Stomach (tissue), 9 donors: ENCODE data around the gene LSAMP. TPM values are rescaled to one million over a fixed set of nuclear protein-coding genes. Genes with fewer than 3 reads are reported as not detected.

Source experiments
- DNase-seq, 2 donors: peaks; one replicate each; pipeline versions ENCODE4 v3.0.0 to v3.0.0-alpha.2; 2013 to 2019
- H3K27ac ChIP-seq, 5 donors: fragments of 200-600 bp in 4 of 5; sonication (generic) in 4 of 5; one replicate each; pipeline ENCODE4 v1.5.1; 2013 to 2019; ENCODE audit warnings: mild to moderate bottlenecking in 1 of 5, moderate library complexity in 1 of 5
- H3K27me3 ChIP-seq, 3 donors: fragments of 200-600 bp; sonication (generic); one replicate each; pipeline ENCODE4 v1.5.1; 2017 to 2019; ENCODE audit warnings: mixed run types in 1 of 3
- H3K36me3 ChIP-seq, 4 donors: fragments of 200-600 bp; sonication (generic); 1 replicate in 3 of 4; 2 replicates in 1 of 4; pipeline ENCODE4 v1.5.1; 2016 to 2019
- H3K4me1 ChIP-seq, 4 donors: fragments of 200-600 bp; sonication (generic); one replicate each; pipeline ENCODE4 v1.5.1; 2016 to 2019
- H3K4me3 ChIP-seq, 4 donors: fragments of 200-600 bp; sonication (generic) in 3 of 4; one replicate each; pipeline ENCODE4 v1.5.1; 2016 to 2019; ENCODE audit warnings: mild to moderate bottlenecking in 1 of 4
- H3K9me3 ChIP-seq, 4 donors: fragments of 200-600 bp; sonication (generic); one replicate each; pipeline ENCODE4 v1.5.1; 2016 to 2019
- EP300 ChIP-seq: sonication (generic); formaldehyde crosslinking; IDR thresholded peaks from one replicate; pipeline ENCODE4 v1.6.1; 2017; ENCODE audit warnings: antibody characterized with exemption
- POLR2A ChIP-seq, 4 donors: fragments of 450-650 bp; IDR thresholded peaks; one replicate each; pipeline ENCODE4 v1.6.1; 2016; ENCODE audit warnings: antibody characterized with exemption in 4 of 4, control low read depth in 2 of 4, mild to moderate bottlenecking in 1 of 4, moderate library complexity in 1 of 4
- POLR2AphosphoS5 ChIP-seq, 3 donors: sonication (generic); formaldehyde crosslinking; IDR thresholded peaks; one replicate each; pipeline ENCODE4 v1.6.1; 2016; ENCODE audit warnings: antibody characterized with exemption in 3 of 3
- WGBS, 5 donors: extraction: QIAGEN DNeasy Blood & Tissue Kit in 3 of 5; methylation state at CpG; one replicate each; pipeline versions ENCODE4 v1.1.5 to v1.1.7; 2013 to 2018; 5-methylcytosine and 5-hydroxymethylcytosine counted together
- intact Hi-C: fragments of 100-400 bp; cut with DNase I; formaldehyde crosslinking; loops from one replicate; pipeline ENCODE4 v1.15.1; 2023; ENCODE audit warnings: low total_unique reads
- polyA plus RNA-seq, 3 donors: library from polyadenylated mRNA; stranded (reverse); fragments of 200-250 nt; gene quantifications; one replicate each; pipeline ENCODE4 v1.2.3, GENCODE V29; 2013
- total RNA-seq, 5 donors: library from RNA; depleted of rRNA; stranded (reverse); fragments of >200 nt; gene quantifications; one replicate each; pipeline versions ENCODE4 v1.1.0 to v1.2.3, GENCODE V29; 2014 to 2016
- TF ChIP-seq, protein P1 (sequence below), 7 experiments: fragments of 450-650 bp in 4 of 7; fragments of 200-600 bp in 3 of 7; sonication (generic) in 3 of 7; IDR thresholded peaks; one replicate each; pipeline ENCODE4 v1.5.1; 2016 to 2019; ENCODE audit warnings: antibody characterized with exemption in 7 of 7, control low read depth in 2 of 7, mild to moderate bottlenecking in 1 of 7
- donor health status: healthy with polysubstance abuse.
- donor health status: Bipolar disorder and iron deficiency.
- donor health status: healthy.

The LSAMP gene
- total and polyA plus RNA-seq, 8 donors: 1.1 to 20.7 (median 1.7) TPM

DNA sequence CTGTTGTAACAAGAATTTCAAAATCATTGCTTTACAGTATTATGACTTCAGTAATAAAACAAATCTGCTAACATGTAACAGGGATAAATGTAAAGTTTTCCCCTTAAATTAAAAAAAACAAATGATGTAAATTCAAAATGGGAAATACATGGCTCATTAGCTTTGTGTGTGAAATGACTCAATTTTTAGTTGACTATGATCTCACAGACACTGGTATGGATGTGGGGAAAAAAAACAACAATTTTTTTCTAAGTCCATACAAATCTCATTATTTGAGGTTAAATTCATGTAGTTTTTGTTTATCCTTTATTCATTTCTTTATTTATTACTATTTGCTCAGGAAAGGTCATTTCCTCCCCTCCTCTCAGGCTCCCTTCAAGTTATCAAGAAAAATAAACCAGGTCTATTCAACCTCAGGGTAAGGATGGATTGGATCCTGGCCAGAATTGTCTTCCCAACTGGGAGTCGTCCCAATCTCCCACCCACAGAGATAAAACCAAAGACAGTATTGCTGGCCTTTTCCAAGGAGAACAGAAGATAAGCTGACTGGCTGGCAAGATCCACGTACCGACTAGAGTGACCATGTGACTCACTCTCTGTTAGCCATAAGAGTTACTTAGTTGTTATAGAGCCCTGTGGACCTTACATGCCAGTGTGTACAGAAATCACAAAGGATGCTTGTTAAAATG lies 448.7 kb downstream of the LSAMP start:
- no peaks in the 10 kb centered on the region for H3K4me1 ChIP-seq
- 38 to 53% (median 47%) methylated on average over 3 of the region's 3 CpGs for WGBS, 5 donors

DNA sequence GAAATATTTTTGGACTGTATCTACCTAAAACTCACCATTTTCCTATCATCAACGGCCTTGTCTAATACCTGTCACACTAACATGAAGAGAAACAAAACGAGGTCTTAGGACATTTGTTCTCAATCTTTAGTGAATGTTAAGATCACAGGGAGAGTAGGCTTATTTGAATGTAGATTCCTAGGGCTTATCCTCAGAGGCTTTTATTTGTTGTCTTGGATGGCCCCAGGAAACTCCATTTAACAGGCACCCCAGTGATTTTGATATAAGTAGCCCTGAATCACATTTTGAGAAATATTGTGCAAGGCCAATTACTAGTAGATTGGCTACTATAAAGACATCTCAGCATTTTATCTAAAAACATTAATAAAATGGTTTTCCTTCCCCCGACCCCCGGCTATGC lies 454.6 kb downstream of the LSAMP start:
- no peak overlapping the region for H3K4me3 ChIP-seq
- peaks cover 0 to 4% (median 0%) of the 10 kb centered on the region in 4 donors for H3K9me3 ChIP-seq
- DNase-seq: no peak
- TF ChIP-seq, protein P1, sequence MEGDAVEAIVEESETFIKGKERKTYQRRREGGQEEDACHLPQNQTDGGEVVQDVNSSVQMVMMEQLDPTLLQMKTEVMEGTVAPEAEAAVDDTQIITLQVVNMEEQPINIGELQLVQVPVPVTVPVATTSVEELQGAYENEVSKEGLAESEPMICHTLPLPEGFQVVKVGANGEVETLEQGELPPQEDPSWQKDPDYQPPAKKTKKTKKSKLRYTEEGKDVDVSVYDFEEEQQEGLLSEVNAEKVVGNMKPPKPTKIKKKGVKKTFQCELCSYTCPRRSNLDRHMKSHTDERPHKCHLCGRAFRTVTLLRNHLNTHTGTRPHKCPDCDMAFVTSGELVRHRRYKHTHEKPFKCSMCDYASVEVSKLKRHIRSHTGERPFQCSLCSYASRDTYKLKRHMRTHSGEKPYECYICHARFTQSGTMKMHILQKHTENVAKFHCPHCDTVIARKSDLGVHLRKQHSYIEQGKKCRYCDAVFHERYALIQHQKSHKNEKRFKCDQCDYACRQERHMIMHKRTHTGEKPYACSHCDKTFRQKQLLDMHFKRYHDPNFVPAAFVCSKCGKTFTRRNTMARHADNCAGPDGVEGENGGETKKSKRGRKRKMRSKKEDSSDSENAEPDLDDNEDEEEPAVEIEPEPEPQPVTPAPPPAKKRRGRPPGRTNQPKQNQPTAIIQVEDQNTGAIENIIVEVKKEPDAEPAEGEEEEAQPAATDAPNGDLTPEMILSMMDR (IDR thresholded peaks at IDR 0.05): no peak
- TF ChIP-seq POLR2A (IDR thresholded peaks at IDR 0.05) (no peak), POLR2AphosphoS5 (IDR thresholded peaks at IDR 0.05) (no peak), EP300 (no peak)
- H3K4me1 ChIP-seq: no peaks in the 10 kb centered on the region
- H3K27ac ChIP-seq: no peak overlapping the region
- WGBS, 5 donors: 59 to 68% (median 65%) methylated on average over 4 of the region's 4 CpGs
- H3K27me3 ChIP-seq: no peaks in the 10 kb centered on the region
- H3K36me3 ChIP-seq: no peaks in the 10 kb centered on the region
- intact Hi-C loops: no loop called here

More for the DNA sequence above, 448.7 kb downstream of the LSAMP start:
- no peak for DNase-seq
- Histone ChIP-seq H3K27ac (no peak overlapping the region), H3K4me3 (no peak overlapping the region), H3K27me3 (no peaks in the 10 kb centered on the region), H3K36me3 (no peaks in the 10 kb centered on the region), H3K9me3 (no peaks in the 10 kb centered on the region)
- intact Hi-C loops: no loop called here
- TF ChIP-seq POLR2A (IDR thresholded peaks at IDR 0.05) (no peak), EP300 (no peak), POLR2AphosphoS5 (IDR thresholded peaks at IDR 0.05) (no peak)
- TF ChIP-seq, protein P1 (IDR thresholded peaks at IDR 0.05): no peak

DNA sequence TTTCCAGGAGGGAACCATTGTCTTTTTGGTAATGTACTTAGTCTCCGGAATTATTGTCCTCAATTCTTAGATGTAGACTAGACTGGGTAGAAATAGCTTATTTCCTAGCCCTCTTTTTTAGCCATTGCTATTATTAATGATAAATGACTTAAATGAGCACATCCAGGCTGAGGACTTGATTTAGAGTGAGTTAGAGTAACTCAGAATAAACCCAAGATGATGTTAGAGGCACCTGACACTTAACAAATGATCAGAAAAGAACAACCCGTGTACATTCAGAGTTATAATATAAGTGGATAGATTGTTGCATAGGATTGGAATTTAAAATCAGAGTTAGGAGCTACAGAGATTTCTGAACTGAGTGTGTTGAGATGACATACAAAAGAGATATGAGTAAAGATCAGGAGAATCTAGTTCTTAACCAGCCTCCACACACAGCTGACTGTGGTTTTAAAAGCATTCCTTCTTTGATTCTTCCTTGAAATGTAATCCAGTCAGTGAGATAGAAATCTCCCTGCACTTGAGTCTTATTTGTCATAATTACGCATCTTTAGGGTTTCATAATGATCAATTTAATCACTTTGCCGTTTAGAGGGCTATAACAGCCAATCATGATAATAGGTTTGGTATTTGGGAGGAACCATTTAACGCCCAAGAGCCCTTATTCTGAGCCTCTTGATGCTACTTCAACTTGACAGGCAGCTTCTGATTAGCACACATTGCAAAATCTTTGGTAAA lies 455.4 kb downstream of the LSAMP start:
- DNase-seq: no peak
- TF ChIP-seq, protein P1 (IDR thresholded peaks at IDR 0.05): no peak
- TF ChIP-seq POLR2AphosphoS5 (IDR thresholded peaks at IDR 0.05) (no peak), EP300 (no peak), POLR2A (IDR thresholded peaks at IDR 0.05) (no peak)
- H3K9me3 ChIP-seq: peaks cover 0 to 4% (median 0%) of the 10 kb centered on the region in 4 donors
- 69 to 84% (median 74%) methylated on average over 5 of the region's 5 CpGs for WGBS, 5 donors
- no peak overlapping the region for H3K27ac ChIP-seq
- no peaks in the 10 kb centered on the region for H3K36me3 ChIP-seq
- no peaks in the 10 kb centered on the region for H3K4me1 ChIP-seq
- H3K27me3 ChIP-seq: no peaks in the 10 kb centered on the region
- H3K4me3 ChIP-seq: no peak overlapping the region
- intact Hi-C loops: no loop called here

DNA sequence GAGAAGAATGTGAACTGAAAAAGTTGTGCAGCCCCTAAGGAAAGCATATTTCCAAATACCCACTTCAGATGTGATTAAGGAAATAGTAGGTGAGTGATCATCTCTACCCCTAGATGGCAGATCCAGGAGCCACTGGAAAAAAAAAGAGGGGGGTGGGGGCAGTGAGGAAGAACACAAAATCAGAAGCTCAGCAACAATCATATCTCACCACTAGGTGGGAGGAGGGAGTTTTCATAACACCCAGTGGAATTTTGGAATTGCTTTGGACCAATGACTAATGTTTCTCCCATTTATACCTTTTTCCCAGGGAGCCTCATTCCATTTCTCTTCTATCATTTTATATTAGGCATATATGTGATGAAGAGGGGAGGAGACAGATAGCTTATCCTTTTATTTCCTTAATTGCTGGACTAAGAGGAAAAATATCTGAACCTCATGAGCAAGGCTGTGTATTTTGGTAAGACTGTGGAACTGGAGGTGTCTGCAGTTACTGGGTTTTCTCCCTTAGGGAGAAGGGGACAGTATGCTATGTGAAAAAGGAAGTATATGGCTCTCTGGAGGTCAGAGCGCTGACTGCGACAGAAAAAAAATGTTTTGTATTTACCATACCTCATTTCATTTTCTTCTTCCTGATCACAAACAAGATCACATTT lies 458.6 kb downstream of the LSAMP start:
- no peak for DNase-seq
- no peak overlapping the region for H3K27ac ChIP-seq
- peaks cover 0 to 4% (median 0%) of the 10 kb centered on the region in 4 donors for H3K9me3 ChIP-seq
- TF ChIP-seq, protein P1 (IDR thresholded peaks at IDR 0.05): no peak
- TF ChIP-seq POLR2AphosphoS5 (IDR thresholded peaks at IDR 0.05) (no peak), EP300 (no peak), POLR2A (IDR thresholded peaks at IDR 0.05) (no peak)
- H3K4me1 ChIP-seq: no peaks in the 10 kb centered on the region
- WGBS, 5 donors: 71 to 86% (median 82%) methylated on average over 2 of the region's 2 CpGs
- H3K27me3 ChIP-seq: no peaks in the 10 kb centered on the region
- H3K4me3 ChIP-seq: no peak overlapping the region
- no peaks in the 10 kb centered on the region for H3K36me3 ChIP-seq
- intact Hi-C loops: no loop called here
